Fibroblast of lung (primary cell): ENCODE measurements around the gene DUS4L.

ENCODE experiments used
- CTCF ChIP-seq, 2 donors: IDR thresholded peaks in 1 of 2; conservative IDR thresholded peaks in 1 of 2; 1 replicate in 1 of 2; 2 replicates in 1 of 2; pipeline ENCODE4 v1.5.1; 2011 to 2012; ENCODE audit warnings: low read length in 2 of 2, control low read depth in 1 of 2, inconsistent platforms in 1 of 2, low read depth in 1 of 2, mild to moderate bottlenecking in 1 of 2
- EZH2 ChIP-seq: IDR thresholded peaks from 2 replicates; pipeline ENCODE4 v1.5.1; 2012; ENCODE audit warnings: low read length, control low read depth, mild to moderate bottlenecking; ENCODE audit errors: missing control alignments

GRCh38 chr7:107610323-107610722 is 46.6 kb downstream of the DUS4L start:
- TF ChIP-seq CTCF (conservative IDR thresholded peaks at IDR 0.05 in 1 of 2, IDR thresholded peaks at IDR 0.05 in 1 of 2; ENCODE audit: low read depth in 1 of 2, low read length in 2 of 2) (no peak), EZH2 (no peak)
